SHP77 (cell line): ENCODE results near the gene UBE2E2.
"Not testable (repeated sequence)": the region's sequence is repeated elsewhere in the genome, so short reads cannot be mapped to it uniquely, and the experiment has no call there.

Experiments used
- DNase-seq, 2 experiments: peaks; one replicate each; lab custom pipeline; 2025; lab: John Stamatoyannopoulos, UW

UBE2E2 gene

DNA sequence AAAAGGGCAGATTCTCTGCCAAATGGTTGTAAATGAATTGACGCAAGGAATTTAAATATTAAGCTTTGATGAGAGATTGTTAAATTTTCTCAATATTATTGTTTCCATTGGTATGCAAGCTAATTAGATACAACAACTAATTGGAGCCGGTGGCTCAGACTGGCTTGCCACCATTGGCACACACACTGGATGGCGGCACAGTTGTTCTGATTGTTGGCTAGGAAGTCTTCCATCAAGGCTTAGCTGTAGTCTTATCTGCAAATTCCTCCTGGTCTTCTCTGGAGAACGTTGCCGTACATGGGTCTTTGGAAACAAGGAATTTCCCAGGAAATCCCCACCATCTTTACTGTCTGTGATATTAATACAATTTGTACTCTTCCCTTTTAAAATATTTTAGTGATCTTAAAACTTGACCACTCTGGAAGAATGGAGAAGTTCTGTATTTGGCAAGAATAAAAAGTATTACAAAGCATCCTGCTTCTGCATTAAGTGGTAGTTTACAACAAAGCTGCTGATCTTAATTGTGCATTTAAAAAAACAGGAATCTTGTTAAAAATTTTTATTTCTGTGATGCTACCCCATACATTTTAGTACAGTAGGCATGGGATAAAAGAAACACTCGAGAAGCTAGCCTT is 126.5 kb downstream of the UBE2E2 start:
- DNase-seq: no peak

DNA sequence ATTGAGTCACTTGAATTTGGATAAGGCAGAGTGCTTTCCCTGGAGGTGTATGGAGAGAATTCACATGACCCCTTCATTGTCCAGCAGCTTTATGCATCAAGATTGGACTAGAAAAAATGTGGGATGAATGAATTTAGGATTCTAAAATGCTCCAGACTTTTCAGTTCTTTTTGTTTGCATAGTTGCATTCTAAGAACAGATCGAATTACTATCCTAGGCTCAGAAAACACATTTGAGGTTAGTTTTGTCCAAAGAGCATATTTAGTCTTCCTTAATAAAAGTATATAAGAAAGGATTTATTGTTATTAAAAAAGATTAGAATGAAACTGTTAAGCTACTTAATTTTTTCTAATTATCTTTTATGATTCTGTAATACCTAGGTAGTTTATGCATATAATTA is 127.4 kb downstream of the UBE2E2 start:
- no peak for DNase-seq

DNA sequence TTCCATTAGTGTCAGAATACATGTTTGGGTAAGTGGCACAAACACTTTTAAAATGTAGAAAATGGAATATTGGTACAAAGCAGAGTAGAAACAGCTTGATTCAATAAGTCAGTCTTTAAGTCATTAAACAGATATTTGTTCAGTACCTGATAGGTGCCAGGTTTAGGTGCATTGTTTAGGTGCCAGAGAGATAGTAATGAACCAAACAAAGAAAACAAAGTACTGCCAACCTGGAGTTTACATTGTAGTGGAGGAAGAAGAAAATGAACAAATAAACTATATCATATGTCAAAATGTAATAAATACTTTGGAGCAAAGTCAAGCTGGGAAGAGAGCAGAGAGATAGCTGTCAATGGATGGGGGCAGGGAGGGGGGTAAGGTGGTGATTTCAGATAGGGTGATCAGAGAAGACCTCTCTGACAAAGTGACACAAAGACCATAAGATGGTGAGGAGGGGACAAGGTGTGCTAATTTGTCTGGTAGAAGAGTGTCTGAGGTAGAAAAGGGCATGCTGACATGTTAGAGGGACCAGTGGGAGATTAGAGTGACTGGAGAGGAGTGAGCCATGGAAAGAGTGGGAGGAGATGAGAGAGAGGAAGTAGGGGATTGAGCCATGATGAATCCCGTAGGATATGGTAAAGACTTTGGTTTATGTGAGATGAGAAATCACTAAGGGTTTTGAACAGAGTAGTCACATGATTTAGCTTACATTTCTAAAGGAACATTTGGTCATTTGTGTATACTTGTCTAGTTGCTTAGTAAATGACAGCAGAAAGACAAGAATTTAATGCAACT is 128.2 kb downstream of the UBE2E2 start:
- DNase-seq: no peak

DNA sequence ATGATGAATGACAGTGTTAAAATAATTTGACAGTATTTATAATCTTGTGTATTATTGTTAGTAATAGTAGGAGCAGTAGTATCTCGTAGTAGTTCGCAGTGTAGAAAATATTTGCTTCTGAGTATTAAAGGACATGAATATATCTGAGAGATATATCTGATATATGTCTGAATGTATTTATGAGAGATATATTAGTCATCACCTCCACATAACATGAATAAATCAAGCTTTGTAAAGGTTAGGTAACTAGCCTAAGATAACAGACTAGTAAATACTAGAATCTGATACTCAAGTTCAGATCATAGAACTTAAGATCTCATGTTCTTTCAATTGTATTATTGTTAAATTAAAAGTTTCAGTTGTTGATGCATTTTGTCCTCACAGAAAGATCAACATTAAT is 130.5 kb downstream of the UBE2E2 start:
- DNase-seq: no peak

DNA sequence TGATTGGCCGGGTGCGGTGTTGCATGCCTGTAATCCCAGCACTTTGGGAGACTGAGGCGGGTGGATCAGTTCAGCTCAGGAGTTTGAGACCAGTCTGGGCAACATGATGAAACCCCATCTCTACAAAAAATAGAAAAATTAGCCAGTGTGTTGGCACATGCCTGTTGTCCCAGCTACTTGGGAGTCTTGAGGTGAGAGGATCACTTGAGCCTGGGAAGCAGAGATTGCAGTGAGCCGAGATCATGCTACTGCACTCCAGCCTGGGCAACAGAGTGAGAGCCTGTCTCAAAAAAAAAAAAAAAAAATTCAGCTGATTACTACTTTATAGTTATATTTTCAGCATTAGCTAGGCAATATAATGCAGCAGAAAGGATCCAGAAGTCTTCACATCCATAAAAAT is 133.7 kb downstream of the UBE2E2 start:
- DNase-seq: not testable (repeated sequence)

DNA sequence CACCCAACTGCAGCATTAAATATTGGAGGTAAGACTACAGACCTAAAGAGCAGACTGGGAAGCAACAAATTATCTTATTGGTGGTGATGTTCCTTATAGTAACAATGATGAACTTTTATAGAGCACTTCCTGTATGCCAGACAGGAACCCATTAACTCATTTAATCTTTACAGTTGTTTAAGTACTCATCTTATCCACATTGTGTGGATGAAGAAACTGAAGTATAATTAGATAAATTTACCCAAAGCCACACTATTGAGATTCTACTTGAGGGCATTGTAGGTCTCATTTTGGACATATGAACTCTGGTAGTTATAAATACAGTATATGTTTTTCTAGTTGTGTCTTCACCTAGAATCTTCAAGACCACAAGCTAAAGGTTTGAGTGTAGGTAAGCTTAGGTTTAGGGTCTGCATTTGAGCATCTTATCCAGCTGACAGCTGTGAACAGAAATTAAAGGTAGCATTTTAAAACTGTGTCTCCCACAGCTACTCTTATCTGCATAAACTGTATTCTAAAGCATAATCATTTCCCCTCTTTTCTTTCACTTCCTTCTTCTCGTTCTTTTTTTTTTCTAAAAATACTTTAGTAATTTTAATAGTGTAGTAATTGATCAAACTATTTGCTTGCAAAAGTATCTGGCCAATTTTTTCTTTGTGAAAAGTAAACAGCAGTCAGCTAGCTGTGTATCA is 138.2 kb downstream of the UBE2E2 start:
- no peak for DNase-seq

DNA sequence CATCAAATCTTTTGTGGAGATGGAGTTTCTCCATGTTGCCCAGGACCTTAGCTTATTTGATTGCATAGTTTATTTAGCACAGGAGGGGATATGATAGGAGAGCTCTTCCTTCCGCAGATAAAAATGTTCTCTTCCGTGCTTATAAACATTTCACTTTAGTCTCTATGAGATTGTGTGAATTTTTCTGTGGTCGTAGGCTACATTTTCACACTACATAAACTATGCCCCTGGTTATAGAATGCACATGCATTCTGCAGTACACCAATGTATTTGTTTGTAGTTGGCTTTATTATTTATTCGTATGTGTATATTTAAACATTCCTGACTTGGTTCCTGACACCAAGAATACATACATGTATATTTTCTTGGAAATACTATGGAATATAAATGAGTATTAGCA is 139.2 kb downstream of the UBE2E2 start:
- no peak for DNase-seq

DNA sequence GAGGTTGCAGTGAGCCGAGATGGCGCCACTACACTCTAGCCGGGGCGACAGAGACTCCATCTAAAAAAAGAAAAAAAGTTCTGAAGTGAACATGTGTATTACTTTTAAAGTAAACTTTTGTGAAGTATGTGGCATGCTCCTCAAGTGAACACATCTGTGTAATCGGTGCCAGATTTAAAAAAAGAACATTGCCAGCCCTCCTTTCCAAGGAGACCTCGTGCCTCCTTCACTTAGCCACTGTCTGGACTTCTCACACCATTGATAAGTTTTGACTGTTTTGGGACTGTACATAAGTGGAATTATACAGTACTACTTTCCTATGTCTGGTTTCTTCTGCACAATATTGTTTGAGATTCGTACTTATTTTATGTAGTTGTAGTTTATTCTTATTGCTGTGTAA is 140.4 kb downstream of the UBE2E2 start:
- DNase-seq: no peak

DNA sequence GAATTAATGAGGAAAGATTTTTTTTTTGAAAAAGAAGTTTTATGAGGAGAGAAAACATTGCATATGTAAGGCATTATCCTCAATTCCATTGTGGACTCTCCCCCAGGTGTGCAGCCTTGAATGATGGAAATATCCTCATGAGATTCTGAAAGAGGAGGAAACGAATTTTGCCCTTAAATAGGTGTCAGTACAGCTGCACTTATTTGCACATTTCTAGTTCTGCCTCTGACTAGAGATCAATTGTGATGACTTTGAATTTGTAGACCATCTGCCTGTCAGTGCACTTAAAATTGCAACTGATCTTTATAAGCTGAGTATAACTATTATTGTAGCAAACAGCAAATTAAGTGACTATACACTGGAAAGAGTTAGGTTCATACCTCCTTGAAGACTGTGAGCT is 141.8 kb downstream of the UBE2E2 start:
- no peak for DNase-seq

DNA sequence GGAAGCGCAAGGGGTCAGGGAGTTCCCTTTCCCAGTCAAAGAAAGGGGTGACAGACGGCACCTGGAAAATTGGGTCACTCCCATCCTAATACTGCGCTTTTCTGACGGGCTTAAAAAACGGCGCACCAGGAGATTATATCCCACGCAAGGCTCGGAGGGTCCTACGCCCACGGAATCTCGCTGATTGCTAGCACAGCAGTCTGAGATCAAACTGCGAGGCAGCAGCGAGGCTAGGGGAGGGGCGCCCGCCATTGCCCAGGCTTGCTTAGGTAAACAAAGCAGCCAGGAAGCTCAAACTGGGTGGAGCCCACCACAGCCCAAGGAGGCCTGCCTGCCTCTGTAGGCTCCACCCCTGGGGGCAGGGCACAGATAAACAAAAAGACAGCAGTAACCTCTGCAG is 146.3 kb downstream of the UBE2E2 start:
- DNase-seq: peak in 1 of 2 experiments; percentile 9

DNA sequence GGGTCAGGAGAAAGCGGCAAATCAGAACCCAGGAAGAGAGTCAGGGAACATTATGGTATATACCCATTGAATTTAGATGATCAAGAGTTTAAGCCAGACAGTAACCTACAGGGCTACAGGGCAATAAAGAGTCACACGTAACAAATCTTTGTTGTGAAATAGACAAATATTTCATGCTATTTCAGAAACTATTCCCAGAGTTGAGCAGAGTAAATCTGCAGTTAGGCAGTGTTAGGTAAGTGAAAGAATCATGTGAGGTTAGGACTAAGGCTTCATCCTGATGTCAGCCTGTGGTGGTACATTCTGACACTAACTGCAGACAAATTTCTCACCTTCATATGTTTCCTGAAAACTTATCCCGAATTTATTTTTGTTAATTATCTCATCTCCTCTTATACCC is 153.0 kb downstream of the UBE2E2 start:
- DNase-seq: no peak

DNA sequence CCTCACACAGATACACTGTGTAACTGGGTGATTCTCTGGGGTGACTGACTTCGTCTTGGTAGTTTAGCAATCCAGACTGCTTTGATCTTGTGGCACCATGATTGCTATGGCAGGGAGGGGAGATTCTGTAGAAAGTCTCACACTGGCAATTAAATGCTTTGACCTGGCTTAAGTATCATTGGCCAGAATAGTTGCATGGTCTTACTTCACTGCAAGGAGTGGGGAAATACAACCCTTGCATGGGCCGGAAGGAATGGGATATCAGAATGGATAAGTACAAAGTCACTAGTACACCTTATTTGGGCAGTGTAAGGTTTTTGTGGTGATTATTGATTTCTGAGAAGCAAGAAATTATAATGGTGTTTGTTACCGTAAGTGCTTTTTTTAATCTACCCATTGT is 153.8 kb downstream of the UBE2E2 start:
- DNase-seq: no peak

DNA sequence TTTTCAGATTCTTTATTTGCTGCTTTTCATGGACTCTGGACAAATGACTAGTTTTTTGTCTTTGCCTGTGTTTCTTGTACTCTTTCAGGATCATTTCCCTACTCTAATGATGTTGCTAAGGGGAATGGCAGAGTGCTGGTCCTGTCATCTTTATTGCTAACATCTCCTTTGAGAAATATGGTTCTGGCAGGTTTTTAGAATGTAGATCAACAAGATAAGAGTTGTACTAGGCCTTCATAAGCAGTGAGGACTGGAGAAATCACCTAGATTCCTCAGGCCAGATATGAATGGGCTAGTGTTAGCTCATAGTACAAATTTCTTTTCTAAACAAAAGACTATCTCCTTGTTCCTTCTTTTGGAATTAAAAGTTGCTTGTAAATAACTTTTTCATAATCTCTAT is 156.0 kb downstream of the UBE2E2 start:
- DNase-seq: no peak

DNA sequence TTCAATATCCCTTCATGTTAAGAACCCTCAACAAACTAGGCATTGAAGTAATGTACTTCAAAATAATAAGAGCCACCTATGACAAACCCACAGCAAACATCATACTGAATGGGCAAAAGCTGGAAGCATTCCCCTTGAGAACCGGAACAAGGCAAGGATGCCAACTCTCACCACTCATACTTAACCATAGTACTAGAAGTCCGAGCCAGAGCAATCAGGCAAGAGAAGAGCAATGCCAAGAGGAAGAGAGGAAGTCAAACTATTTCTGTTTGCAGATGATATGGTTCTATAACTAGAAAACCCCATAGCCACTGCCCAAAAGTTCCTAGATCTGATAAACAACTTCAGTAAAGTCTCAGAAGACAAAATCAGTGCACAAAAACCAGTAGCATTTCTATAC is 161.9 kb downstream of the UBE2E2 start:
- no peak for DNase-seq

DNA sequence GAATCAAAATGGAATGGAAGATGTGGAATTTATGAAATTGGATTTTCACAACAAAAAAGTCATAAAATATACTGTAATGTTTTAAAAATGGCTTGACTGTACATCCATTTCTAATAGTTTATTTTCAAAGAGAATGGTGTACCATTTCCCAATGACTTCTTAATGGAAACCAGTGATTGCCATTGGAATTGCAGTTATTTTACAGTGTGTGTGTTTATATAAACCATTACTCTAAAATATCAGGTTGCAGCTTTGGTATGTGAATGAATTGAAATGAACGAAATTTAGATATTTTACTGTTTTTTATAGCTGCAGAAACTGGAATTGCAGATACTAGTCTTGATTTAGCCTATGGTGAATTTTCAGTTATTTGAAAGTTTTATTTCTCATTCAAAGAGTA is 165.6 kb downstream of the UBE2E2 start:
- no peak for DNase-seq

DNA sequence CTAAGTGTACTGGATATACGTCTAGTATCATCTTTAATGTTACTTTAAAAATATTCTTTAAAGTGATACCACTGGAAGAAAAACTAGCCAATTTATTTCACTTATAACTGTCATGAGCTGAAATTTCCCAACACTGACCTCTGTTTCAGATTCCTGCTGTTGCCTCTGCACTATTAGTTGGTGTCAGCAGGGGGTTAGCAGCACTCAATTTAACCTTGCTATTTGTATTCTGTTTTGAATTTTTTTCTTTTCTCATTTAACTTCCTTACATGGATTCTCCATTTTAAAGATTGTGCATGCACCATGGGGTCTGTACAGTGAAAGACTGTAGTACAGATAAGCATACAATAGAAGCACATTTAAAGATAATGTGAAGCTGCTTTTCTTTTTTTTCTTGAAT is 169.2 kb downstream of the UBE2E2 start:
- DNase-seq: no peak

DNA sequence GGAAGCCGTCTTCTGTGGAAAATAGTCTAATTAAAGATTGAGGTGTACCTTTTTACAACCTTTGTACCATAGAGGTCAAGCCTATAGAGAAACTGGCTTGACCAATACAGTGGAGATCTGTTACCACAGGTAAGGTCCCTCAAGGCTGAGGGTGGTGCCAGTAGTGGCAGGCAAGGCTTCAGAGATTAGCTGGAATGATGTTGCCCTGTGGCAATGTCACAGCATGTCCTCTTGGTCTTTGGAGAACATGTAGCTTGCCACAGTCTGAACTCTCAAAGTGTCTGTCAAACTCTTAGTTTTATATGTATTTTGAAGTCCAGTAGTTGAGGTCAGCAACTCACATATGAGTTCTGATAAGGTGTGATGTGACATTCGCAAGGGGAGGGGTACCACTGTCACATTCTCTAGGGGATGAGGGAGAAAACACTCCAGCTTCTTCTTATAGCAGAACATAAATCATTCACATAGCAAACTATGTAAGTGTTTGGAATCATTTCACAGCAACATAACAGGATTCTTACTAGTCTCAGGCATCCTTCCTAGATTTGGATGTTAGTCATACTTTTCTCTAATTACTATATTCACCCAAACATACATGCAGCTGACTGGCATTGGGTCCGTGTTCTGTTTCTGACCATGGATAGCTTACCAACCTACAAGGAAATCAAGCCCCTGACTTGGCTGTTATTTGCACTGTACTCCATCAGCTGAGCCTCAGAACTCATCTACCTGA is 173.6 kb downstream of the UBE2E2 start:
- DNase-seq: no peak

DNA sequence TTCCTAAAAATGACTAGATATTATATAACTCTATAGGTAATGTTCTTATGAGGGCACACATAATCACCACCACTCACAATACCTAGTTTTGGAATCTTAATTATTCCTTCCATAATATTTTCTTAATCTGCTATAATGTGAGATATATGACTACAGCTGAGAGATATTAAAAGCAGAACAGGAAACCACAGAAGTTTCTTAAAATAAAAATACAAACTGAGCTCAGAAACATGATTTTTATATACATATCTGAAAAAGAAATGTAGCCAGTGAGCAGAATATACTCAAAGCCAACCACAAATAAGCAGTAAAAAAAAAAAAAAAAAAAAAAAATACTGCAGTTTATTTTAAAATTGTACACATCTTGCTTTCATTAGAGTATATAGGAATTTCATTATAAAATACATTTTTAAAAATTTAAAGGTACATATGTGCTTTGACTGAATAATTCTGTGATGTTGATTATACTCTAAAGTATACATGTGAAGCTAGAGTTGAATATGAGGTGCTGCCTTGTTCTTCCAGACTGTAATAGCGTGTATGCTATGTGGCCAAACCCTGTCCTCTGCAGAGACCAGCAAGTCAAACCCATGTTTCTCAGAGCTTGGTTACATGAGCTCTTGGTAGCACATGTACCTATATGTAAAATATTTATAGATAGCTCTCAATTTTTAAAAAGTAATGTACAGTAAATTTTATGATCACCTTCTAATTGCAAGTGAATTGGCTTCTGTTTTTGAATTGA is 175.0 kb downstream of the UBE2E2 start:
- no peak for DNase-seq

DNA sequence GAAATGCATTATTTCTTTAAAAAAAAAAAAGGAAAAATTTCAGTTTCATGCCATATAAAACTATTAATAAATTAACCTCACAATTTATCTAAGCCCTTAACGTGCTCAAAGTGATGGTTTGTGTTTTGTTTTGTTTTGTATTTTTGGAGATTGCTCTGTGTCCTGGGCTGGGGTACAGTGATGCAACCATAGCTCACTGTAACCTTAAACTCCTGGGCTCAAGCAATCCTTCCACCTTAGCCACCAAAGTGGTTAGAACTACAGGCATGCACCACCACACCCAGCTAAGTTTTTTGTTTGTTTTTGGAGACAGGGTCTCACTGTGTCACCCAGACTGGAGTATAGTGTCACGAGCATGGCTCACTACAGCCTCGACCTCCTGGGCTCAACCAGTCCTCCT is 180.7 kb downstream of the UBE2E2 start:
- DNase-seq: no peak

DNA sequence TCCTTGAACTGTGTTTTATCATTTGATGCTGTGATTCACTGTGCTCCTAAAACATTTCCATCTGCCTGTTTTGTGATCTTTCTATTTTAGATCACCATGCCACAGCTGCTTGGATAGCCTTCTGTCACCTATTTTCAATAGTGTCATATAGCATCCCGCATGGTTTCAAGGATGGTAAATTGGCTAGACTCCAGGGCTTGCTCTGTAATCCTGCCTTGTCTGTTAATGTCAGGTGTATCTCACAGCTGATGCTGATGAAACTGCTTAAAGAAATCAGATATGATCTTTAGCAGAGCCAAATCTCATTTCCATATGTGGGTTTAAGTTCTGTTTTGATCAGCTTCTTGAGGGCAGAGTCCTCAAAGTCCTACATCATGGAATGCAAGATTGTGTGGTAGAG is 182.2 kb downstream of the UBE2E2 start:
- peak; percentile 24 to 30 for DNase-seq

DNA sequence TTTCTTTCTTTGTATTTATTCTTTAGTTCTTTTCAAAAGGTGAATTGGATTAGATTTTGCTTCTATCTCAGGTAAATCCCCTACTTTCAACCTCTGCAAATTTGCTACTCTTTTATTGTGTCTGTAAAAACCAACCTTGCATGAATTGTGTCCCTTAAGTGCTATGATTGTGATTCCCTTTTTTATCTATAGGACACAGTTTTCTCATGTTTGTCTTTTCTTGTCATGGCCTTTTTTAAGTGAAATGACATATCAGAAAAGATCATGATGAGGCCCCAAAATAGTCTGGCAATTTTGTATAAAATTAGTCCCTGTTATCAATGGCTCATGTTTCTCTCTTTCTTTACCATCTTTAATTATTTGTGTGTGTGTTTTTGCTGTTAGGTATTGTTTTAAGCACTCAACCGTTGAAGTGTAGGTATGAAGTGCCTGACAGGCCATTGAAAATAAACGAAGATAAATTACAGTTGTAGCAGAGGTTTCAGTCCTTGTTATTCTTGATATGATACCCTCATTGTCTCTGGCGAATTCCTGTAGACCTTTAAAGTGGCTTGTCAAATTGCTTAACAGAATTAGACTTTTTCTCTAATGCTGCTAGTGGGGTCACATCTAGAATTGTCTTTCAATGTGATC is 184.3 kb downstream of the UBE2E2 start:
- DNase-seq: no peak
